C1 segment of cervical spinal cord (tissue), 14 donors: ENCODE data around the gene CTSL.
"Not testable (repeated sequence)": the region's sequence is repeated elsewhere in the genome, so short reads cannot be mapped to it uniquely, and the experiment has no call there.

Experiments used
- DNase-seq, 14 donors: peaks; one replicate each; lab custom pipeline; 2025; lab: John Stamatoyannopoulos, UW

CTSL gene

GRCh38 chr9:87758330-87758729, 32.4 kb downstream of the CTSL start:
- DNase-seq, result not testable (repeated sequence)

- DNase-seq, result not testable (repeated sequence)
Observed at GRCh38 chr9:87759980-87760379, 34.1 kb downstream of the CTSL start.

- DNase-seq, result no peak
Observed at GRCh38 chr9:87760529-87760928, 34.6 kb downstream of the CTSL start.

- no peak for DNase-seq
Observed at GRCh38 chr9:87763286-87763685, 37.4 kb downstream of the CTSL start.

- DNase-seq, result no peak
Observed at GRCh38 chr9:87765521-87765920, 39.6 kb downstream of the CTSL start.

- DNase-seq, result no peak
Observed at GRCh38 chr9:87766697-87767096, 40.8 kb downstream of the CTSL start.

GRCh38 chr9:87770616-87771315, 44.8 kb downstream of the CTSL start:
- no peak for DNase-seq

- no peak for DNase-seq
Observed at GRCh38 chr9:87771316-87772006, 45.5 kb downstream of the CTSL start.

GRCh38 chr9:87776481-87777379, 50.8 kb downstream of the CTSL start:
- DNase-seq, result no peak

- DNase-seq, result no peak
Observed at GRCh38 chr9:87778996-87779395, 53.1 kb downstream of the CTSL start.
